Esophagus squamous epithelium (tissue), 4 donors: ENCODE data around the gene ATP8B3.

Experiments
- CTCF ChIP-seq, 6 experiments: fragments of 450-650 bp in 4 of 6; fragments of 200-600 bp in 2 of 6; sonication (generic) in 2 of 6; IDR thresholded peaks; one replicate each; pipeline ENCODE4 v1.5.1; 2016 to 2019; ENCODE audit warnings: antibody characterized with exemption in 6 of 6, mild to moderate bottlenecking in 4 of 6, moderate library complexity in 4 of 6
- POLR2A ChIP-seq, 4 donors: fragments of 450-650 bp; IDR thresholded peaks; one replicate each; pipeline ENCODE4 v1.6.1; 2017; ENCODE audit warnings: antibody characterized with exemption in 4 of 4, mild to moderate bottlenecking in 4 of 4, moderate library complexity in 3 of 4

GRCh38 chr19:1823539-1824251 is 11.6 kb upstream of the ATP8B3 start:
- TF ChIP-seq POLR2A (IDR thresholded peaks at IDR 0.05) (no peak), CTCF (IDR thresholded peaks at IDR 0.05) (no peak)
